ENCODE data around the gene FOXL1.

FOXL1 gene

GRCh38 chr16:86547286-86547685 is 31.1 kb upstream of the FOXL1 start (continued):
- TF ChIP-seq, protein P1, sequence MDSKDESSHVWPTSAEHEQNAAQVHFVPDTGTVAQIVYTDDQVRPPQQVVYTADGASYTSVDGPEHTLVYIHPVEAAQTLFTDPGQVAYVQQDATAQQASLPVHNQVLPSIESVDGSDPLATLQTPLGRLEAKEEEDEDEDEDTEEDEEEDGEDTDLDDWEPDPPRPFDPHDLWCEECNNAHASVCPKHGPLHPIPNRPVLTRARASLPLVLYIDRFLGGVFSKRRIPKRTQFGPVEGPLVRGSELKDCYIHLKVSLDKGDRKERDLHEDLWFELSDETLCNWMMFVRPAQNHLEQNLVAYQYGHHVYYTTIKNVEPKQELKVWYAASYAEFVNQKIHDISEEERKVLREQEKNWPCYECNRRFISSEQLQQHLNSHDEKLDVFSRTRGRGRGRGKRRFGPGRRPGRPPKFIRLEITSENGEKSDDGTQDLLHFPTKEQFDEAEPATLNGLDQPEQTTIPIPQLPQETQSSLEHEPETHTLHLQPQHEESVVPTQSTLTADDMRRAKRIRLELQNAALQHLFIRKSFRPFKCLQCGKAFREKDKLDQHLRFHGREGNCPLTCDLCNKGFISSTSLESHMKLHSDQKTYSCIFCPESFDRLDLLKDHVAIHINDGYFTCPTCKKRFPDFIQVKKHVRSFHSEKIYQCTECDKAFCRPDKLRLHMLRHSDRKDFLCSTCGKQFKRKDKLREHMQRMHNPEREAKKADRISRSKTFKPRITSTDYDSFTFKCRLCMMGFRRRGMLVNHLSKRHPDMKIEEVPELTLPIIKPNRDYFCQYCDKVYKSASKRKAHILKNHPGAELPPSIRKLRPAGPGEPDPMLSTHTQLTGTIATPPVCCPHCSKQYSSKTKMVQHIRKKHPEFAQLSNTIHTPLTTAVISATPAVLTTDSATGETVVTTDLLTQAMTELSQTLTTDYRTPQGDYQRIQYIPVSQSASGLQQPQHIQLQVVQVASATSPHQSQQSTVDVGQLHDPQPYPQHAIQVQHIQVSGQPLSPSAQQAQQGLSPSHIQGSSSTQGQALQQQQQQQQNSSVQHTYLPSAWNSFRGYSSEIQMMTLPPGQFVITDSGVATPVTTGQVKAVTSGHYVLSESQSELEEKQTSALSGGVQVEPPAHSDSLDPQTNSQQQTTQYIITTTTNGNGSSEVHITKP (tag by site-specific recombination; IDR thresholded peaks at IDR 0.05), result no peak

GRCh38 chr16:86549076-86549892 is 29.1 kb upstream of the FOXL1 start:
- no peaks in the 10 kb centered on the region for H3K4me1 ChIP-seq (ENCODE audit: control insufficient read depth, insufficient read depth, low read length)
- H3K36me3 ChIP-seq (ENCODE audit: control insufficient read depth in 2 of 2, insufficient read depth in 1 of 2, low read length in 2 of 2), result peaks cover 14 to 92% of the 10 kb centered on the region in 2 experiments
- CTCF ChIA-PET, result interaction anchor here (0.6 to 0.9 kb wide), 2 partner anchors 13 to 730 kb away, joined by 3 read pairs; no protein-coding TSS in a partner anchor
- TF ChIP-seq ZNF596 (tag by site-specific recombination; IDR thresholded peaks at IDR 0.05) (no peak), YY2 (tag by site-specific recombination; IDR thresholded peaks at IDR 0.05) (no peak), ZNF692 (tag by site-specific recombination; IDR thresholded peaks at IDR 0.05) (no peak), ZSCAN4 (tag by site-specific recombination; IDR thresholded peaks at IDR 0.05) (no peak), ZNF558 (tag by site-specific recombination; IDR thresholded peaks at IDR 0.05) (no peak), ZNF449 (tag by site-specific recombination; IDR thresholded peaks at IDR 0.05) (no peak), REST (tag by site-specific recombination; IDR thresholded peaks at IDR 0.05) (no peak), ZBTB10 (tag by site-specific recombination; IDR thresholded peaks at IDR 0.05) (no peak), ZNF747 (tag by site-specific recombination; IDR thresholded peaks at IDR 0.05) (no peak), ZBTB6 (tag by site-specific recombination; IDR thresholded peaks at IDR 0.05) (no peak), ZFP37 (tag by site-specific recombination; IDR thresholded peaks at IDR 0.05) (no peak), ZXDB (tag by site-specific recombination; IDR thresholded peaks at IDR 0.05) (no peak), ZNF660 (tag by site-specific recombination; IDR thresholded peaks at IDR 0.05) (no peak), SP2 (tag by site-specific recombination; IDR thresholded peaks at IDR 0.05) (no peak), ZNF23 (tag by site-specific recombination; IDR thresholded peaks at IDR 0.05; ENCODE audit: borderline replicate concordance) (no peak)
- TF ChIP-seq, protein P2, sequence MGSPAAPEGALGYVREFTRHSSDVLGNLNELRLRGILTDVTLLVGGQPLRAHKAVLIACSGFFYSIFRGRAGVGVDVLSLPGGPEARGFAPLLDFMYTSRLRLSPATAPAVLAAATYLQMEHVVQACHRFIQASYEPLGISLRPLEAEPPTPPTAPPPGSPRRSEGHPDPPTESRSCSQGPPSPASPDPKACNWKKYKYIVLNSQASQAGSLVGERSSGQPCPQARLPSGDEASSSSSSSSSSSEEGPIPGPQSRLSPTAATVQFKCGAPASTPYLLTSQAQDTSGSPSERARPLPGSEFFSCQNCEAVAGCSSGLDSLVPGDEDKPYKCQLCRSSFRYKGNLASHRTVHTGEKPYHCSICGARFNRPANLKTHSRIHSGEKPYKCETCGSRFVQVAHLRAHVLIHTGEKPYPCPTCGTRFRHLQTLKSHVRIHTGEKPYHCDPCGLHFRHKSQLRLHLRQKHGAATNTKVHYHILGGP (tag by site-specific recombination; IDR thresholded peaks at IDR 0.05), result no peak

More at GRCh38 chr16:86549076-86549892, 29.1 kb upstream of the FOXL1 start:
- Histone ChIP-seq H3K4me3 (ENCODE audit: low read depth, low read length) (no peak overlapping the region), H3K9me3 (ENCODE audit: control insufficient read depth, insufficient read depth, low read depth, low read length) (no peaks in the 10 kb centered on the region), H3K27ac (ENCODE audit: extremely low read depth, low read depth, low read length) (no peak overlapping the region)
- POLR2A ChIA-PET, result no interaction called here

Data from HEK293 (cell line).